HG02678 (cell line): ENCODE results near the gene LARP7.
A peak's percentile ranks its signal among the peaks of the same experiment; 100 is the strongest.
"Not testable (repeated sequence)": the region's sequence is repeated elsewhere in the genome, so short reads cannot be mapped to it uniquely, and the experiment has no call there.

Experiments used
- ATAC-seq: cut with Tn5 transposase; IDR thresholded peaks from one replicate; pipeline ENCODE4 v1.9.1; 2021; ENCODE audit warnings: mild to moderate bottlenecking, moderate library complexity; ENCODE audit not compliant: unreplicated experiment

LARP7 gene

DNA sequence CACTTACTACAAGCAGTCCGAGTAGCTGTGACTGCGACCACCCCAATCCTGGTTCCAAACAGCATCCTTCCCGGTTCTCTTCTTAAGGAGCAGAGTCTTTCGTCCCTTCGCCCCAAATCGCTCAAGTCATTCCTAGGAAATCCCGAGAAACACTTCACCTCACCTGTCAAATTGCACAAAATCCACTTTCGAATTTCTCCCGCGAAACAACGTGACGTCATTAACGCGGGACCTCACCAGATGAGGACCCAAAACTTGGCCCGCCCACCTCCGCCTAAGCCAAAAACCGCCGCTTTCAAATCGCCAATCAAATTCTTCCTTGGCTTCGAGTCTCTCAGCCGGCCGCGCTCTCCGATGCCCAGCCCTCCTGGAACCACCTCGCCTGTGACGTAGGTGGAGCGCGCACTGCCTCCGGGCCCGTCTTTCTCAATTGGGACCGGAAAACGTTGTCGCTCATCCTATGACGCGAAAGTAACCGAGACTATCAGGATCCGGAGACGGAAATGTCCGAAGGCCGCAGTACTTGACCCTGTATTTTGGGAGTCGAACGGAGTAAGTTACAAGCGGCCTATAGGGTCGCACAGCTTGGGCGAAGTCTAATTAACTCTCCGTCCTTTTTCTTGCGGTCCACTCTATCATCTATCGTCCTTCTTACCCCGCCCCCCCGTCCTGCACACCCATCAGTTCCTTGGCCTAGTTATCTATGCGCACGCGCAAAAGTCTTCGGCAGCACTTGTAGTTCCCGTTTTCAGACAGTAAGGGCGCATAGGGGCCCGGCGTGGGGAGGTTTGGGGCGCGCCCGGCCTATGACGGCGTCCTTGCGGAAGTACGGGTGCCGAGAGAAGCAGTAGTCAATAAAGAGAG lies at the start of gene LARP7, which contains the start of gene ZGRF1:
Gene LARP7 (plus strand): TSS at position 456 of the 864 bp plus-strand sequence. CDS start 7,527 bp downstream, outside the sequence.
Gene ZGRF1 (minus strand): TSS at position 222 of the 864 bp plus-strand sequence. CDS start 3,733 bp downstream, outside the sequence.
- peak; percentile 92 for ATAC-seq

DNA sequence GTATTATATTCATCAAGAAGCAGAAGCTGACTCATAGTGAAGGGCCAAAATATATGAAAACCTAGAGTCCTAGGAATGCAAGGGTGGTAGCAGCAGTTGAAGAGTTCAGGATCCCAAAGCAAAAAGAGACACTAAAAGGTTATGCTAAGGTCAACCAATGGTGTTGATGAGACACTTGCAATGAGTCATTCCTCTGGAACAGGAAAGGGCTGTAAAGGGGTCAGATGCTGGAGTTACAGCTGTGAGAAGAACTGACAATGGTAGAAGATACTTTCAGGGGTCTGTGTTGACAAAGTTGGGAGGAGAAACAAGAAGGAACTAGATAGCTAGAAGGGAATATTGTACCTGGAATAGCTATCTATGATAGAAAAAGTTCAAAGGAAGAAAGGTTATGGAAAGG lies 47.7 kb upstream of the LARP7 start:
- no peak for ATAC-seq

DNA sequence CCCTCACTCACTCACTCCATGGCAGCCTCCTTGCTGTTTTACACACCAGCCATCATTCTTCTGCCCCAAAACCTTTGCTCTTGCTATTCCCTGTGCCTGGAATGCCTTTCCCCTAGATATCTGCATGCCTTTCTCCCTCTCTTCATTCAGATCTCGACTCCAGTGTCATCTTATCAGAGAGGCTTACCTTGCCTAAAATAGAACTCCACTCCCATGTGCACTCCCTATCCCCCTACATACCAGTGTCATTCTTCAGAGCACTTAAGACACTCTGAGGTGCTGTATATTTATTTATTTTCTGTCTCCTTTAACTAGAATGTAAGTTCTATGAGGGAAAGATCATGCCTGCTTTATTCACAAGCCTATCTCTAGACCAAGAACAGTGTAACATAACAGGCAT lies 45.4 kb upstream of the LARP7 start:
- ATAC-seq, result no peak

DNA sequence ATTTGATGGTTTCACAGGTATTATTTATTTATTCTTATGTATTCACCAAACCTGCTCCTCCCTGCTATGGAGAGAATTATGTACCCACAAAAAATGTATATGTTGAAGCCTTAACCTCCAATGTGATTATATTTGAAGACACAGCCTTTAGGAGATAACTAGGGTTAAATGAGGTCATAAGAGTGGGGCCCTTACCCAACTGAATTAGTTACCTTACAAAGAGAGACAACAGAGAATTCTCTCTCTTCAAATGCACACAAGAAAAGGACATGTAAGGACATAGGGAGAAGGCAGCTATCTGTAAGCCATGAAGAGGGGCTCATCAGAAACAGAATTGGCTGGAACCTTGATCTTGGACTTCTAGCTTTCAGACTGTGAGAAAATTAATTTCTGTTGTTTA lies 44.2 kb upstream of the LARP7 start:
- no peak for ATAC-seq

DNA sequence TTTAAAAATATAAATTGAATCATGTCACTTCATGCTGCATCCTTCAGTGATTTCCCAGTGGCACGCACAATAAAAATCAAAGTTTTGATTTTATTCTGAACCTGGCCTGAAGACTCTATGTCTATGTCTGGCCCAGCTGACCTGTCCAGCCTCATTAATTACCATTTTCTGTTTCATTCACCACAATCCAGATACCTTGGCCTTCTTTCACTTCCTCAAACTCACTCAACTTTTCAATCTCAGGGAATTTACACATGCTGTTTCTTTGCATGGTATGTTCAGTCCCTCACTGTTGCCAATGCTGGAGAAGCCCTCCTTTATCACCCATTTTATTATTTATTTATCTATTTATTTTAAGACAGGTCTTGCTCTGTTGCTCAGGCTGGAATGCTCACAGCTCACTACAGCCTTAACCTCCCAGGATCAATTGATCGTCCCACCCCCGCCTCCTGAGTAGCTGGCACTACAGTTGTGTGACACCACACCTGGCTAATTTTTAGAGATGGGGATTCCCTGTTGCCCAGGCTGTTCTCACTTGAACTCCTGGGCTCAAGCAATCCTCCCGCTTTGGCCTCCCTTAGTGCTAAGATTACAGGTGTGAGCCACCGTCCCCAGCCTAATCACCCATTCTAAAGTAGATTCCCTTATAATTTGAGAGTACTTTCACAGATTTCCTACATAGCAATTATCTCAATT lies 43.4 kb upstream of the LARP7 start:
- peak; percentile 67 for ATAC-seq

DNA sequence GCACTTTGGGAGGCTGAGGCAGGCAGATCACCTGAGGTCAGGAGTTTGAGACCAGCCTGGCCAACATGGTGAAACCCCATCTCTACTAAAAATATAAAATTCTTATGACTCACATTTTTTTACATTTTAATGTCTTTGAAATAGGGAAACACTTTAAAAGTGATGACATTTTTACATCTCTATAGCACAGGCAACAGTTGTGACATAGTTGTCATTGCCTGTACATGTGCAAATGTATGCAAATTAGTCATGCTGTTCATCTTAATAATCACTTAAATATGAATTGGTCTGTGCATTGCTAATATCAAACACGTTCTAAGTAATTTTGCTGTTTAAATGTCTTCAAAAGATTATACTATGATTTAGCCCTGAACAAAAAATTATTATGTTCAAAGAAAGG lies 42.0 kb upstream of the LARP7 start:
- ATAC-seq, result no peak

DNA sequence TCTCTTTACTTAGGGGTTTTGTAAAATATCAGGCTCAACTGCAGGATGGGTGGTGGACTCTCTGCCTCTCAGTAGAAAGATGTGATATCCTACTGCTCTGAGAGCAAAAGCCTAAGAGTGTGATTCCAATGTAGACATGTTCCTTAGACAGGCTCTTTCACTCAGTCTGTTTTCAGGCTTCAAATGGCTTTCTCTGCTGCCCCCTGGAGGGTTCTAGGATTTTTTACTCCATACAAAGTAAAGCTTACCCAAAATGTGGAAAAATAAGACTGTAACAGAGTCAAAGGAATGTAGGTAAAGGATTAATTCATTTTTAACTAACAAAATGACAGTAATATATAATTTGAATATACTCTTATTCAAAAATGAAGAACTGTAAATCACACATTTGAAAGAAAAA lies 32.4 kb upstream of the LARP7 start:
- peak; percentile 83 for ATAC-seq

DNA sequence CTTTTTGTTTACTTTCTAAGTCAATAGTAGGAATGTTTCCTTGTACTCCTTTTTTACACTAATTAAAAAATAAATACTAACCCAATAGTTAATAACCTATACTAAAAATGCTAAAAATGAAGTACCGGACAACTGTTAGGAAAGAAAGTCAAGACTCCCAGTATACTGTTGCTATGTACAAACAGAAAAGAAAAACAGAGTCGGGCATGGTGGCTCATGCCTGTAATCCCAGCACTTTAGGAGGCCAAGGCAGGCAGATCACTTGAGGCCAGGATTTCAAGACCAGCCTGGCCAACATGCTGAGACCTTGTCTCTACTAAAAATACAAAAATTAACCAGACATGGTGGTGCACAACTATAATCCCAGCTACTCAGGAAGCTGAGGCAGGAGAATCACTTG lies 24.1 kb upstream of the LARP7 start:
- ATAC-seq, result not testable (repeated sequence)

DNA sequence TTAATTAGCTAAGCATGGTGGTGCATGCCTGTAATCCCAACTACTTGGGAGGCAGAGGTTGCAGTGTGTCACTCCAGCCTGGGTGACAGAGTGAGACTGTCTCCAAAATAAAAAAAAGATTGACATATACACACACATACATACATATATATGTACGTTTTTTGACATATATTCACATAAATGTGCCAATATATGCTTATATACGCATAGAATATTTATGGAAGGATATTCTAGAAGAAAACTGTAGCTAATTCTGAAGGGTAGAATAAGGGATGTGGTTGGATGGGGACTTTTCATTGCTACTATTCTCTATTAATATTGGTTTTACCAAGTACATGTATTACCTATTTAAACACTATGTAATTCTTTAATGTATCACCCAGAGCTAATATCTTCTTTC lies 20.0 kb upstream of the LARP7 start:
- no peak for ATAC-seq

DNA sequence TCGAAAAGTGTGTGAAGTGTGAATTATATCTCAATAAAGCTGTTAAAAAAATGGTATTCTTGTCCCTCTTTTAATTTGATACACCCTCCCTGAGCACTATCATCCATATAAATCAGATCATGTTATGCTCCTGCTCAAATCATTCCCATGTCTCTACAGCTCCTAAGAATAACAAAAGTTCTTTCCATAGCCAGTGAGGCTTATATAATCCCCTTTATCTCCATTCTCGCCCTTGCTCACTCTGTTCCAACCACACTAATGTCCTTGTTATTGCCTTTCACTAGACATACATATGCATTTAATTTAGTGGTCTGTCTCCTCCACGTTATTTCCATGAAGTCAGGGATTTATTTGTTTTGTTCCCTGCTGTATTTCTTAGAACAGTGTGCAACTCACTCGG lies 10.7 kb upstream of the LARP7 start:
- ATAC-seq, result no peak

DNA sequence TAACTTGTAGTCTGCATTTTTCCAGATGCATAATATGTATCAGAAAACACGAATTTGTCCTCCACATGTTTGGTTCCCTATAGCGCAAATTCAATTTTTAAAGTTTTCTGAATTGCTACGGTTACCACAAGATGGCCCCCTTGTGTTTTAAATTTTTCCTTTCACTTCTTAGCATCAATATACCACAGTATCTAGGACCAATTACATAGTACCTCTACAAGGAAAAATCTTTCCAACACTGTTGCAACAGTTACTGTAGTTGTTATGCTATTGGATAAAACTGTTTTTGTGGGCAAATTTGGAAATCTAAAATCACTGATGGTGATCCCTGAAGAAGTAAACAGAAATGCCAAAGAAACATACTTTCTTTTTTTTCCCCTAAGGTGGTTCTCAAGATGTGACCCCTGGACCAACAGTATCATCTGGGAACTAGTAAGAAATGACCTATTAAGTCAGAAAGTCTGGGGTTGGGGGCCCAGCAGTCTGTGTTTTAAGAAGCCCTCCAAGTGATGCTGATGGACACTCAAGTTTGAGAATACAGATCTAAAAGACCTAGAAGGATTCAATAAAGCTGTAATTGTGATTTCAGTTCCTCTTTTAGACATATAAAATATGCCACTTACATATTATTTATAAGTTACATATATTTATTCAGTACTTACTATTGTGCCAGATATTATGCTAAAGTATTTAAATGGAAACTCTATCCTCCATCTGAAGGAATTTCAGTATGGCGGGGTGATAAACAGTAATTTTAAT lies 3.3 kb upstream of the LARP7 start:
- ATAC-seq, result no peak

DNA sequence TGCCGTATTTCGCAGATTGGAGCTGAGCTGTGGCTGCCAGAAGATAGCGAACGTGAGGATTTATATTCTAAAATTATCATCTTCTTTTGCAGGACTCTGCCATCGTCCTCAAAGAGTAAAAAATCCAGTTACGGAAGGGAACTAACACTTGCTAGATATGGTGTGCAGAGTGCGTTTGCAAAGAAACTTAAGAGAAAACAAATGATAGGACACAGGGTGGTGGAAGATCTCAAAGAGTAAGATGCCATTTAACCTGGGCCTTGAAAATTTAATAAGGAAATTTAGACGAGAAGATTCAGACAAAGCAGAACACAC lies 566 bp downstream of the LARP7 start:
- no peak for ATAC-seq

DNA sequence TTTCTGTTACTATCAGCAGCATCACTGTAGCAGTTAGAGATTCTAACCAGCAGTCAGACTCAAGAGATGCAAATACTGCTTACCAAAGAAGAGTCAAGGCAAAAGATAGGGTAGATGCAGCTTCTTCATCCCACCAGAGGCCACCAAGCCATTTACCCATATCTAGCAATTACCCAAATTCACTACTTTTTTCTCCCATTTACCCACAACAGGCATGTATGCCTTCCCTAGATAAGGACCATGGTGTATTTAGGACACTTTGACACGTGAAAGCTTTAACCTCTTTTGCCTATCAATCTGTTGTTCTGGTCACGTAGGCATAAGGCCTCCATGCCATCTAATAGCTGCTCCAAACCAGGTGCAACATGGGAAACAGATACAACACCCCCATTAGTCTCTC lies 5.6 kb downstream of the LARP7 start:
- ATAC-seq, result no peak

DNA sequence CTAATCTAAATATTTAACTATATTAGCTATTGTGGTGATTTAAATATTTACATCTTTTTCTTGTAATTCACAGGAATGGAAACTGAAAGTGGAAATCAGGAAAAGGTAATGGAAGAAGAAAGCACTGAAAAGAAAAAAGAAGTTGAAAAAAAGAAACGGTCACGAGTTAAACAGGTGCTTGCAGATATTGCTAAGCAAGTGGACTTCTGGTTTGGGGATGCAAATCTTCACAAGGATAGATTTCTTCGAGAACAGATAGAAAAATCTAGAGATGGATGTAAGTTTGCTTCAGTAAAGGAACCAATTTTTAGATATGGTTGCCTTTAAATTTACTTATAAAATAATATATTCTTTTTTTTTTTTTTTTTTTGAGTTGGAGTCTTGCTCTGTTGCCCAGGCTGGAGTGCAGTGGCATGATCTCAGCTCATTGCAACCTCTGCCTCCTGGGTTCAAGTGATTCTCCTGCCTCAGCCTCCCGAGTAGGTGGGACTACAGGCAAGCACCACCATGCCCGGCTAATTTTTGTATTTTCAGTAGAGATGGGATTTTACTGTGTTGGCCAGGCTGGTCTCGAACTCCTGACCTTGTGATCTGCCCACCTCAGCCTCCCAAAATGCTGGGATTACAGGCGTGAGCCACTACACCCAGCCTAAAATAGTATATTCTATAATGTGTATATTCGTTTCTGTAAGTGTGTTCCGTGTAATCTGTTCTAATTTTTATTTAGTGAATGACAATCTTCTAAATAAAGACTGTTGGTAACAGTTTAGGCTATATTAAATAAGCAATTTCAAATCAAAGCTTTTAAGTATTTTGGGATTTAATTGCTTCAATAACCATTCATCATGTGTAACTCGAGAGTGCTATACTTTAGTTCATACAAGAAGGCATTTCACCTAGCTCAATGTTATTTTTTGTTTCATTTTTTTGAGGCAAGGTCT lies 7.9 kb downstream of the LARP7 start:
- not testable (repeated sequence) for ATAC-seq

DNA sequence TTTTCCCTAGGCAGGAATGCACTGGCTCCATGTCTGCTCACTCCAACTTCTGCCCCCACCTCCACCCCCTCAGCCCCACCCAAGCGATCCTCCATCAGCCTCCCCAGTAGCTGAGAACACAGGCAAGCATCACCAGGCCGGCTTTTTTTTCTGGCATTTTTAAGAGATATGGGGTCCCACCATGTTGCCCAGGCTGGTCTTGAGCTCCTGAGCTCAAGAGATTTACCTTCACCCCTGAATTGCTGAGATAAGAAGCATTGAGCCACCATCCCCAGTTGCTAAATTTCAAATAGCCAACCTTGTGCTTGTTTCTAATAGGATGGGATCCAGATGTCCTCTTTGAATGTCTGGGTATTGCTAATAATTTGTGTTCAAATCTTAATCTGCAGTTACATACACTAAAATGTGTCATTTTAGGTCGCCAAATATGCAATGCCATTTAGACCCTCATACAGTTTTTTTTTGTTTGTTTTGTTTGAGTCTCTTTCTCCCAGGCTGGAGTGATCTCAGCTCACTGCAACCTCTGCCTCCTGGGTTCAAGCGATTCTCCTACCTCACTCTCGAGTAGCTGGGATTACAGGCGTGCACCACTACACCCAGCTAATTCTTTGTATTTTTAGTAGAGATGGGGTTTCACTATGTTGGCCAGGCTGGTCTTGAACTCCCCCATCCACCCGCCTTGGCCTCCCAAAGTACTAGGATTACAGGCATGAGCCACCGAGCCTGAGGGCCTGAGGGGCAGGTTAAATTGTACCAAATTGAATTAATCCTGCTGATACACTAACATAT lies 8.8 kb downstream of the LARP7 start:
- no peak for ATAC-seq

DNA sequence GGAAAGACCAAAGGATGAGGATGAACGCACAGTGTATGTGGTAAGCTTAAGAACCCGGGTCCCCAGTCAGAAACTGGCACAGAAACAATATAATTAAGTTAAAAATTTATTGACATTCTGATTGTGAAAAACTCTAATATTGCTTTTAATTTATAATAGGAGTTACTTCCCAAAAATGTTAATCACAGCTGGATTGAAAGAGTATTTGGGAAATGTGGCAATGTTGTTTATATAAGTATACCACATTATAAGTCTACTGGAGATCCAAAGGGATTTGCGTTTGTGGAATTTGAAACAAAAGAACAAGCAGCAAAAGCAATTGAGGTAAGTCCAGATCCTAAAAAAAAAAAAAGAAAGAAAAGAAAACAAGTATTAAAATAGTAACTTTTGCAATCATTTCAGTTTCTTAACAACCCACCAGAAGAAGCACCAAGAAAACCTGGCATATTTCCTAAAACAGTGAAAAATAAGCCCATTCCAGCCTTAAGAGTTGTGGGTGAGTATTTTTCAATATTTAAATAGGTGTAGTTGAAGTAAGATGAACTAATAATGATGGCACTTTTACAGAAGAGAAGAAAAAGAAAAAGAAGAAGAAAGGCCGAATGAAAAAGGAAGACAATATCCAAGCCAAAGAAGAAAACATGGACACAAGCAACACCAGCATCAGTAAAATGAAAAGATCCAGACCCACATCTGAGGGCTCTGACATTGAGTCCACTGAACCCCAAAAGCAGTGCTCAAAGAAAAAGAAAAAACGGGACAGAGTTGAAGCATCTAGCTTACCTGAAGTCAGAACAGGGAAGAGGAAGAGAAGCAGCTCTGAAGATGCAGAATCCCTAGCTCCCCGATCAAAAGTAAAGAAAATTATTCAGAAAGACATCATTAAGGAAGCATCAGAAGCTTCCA lies 9.9 kb downstream of the LARP7 start:
- no peak for ATAC-seq

DNA sequence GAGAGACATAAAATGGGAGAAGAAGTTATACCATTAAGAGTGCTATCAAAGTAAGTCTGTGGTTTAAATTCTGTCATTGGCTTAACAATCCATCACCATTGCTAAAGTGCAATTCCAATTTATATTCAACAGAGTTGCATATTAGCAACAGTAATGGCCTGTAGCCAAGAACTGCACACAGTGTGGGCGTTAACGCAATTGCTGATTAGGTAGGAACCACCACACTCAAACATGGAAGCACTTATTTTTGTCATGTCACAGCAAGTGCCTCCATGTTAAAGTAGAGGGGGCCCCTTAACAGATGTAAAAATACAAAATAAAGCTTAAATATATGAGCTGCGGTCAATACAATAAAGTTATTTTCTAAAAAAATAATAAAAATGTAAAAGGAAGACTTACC lies 10.8 kb downstream of the LARP7 start:
- no peak for ATAC-seq

DNA sequence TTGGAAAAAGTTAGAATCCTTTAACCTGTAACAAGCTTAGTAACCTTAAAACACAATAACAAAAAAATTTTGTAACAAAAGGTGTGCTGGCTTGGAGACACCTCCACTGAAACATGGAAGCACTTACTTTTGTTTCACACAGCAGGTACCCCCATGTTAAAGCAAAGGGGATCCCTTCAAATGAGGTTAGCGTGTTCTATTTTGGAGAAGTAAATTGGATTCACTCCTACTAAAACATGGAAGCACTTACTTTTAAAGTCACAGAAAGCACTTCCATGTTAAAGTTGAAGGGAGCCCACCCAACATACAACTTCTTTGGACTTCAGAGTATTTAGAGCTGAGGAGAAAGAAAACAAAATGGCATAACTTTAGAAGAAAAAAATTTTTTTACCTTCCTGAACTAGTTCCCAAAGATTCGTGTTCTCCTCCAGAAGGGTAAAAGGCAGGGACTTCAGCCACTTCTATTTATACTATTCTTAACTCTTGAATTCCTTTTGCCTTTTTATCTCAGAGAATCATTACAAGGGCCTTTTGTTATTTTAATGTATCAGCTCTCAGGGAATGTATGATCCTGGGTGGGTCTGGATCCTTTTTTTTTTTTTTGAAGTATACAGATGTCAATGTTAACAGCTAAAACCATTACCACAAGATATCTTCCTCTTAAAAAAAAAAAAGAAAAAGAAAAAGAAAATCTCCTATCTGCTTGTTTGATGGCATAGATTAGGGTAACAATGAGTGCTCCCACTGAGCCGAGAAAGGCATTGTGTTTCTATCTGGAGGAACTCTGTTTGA lies 11.5 kb downstream of the LARP7 start:
- no peak for ATAC-seq
